Lung (tissue), 12 donors: ENCODE results near the gene CEBPE. TPM values are rescaled to one million over a fixed set of nuclear protein-coding genes. Genes with fewer than 3 reads are reported as not detected.

Experiments used
- ATAC-seq: fragments of 200-7000 bp; cut with Tn5 transposase; one replicate; pipeline ENCODE4 v1.9.1; 2020; ENCODE audit warnings: moderate number of reproducible peaks; ENCODE audit not compliant: insufficient read depth, low FRiP score
- DNase-seq, 3 donors: peaks; one replicate each; pipeline ENCODE4 v3.0.0-alpha.2; 2013 to 2017
- H3K27ac ChIP-seq, 2 donors: one replicate each; pipeline ENCODE4 v1.5.1; 2013; ENCODE audit warnings: mild to moderate bottlenecking in 2 of 2, moderate library complexity in 2 of 2, control low read depth in 1 of 2, inconsistent platforms in 1 of 2, low read depth in 1 of 2, low read length in 1 of 2
- H3K27me3 ChIP-seq, 3 donors: one replicate each; pipeline ENCODE4 v1.5.1; 2013; ENCODE audit warnings: low read length in 2 of 3; ENCODE audit not compliant: control insufficient read depth in 3 of 3, insufficient read depth in 3 of 3
- H3K36me3 ChIP-seq, 4 donors: one replicate each; pipeline ENCODE4 v1.5.1; 2013; ENCODE audit warnings: low read length in 4 of 4, mild to moderate bottlenecking in 1 of 4, moderate library complexity in 1 of 4; ENCODE audit not compliant: control insufficient read depth in 4 of 4, insufficient read depth in 4 of 4
- H3K4me1 ChIP-seq, 5 donors: one replicate each; pipeline ENCODE4 v1.5.1; 2013; ENCODE audit warnings: low read length in 5 of 5, mild to moderate bottlenecking in 2 of 5, moderate library complexity in 1 of 5; ENCODE audit not compliant: control insufficient read depth in 5 of 5, insufficient read depth in 5 of 5
- H3K4me3 ChIP-seq: one replicate; pipeline ENCODE4 v1.5.1; 2013; ENCODE audit warnings: mild to moderate bottlenecking, control low read depth, moderate library complexity
- H3K9ac ChIP-seq, 2 donors: one replicate each; pipeline ENCODE4 v1.5.1; 2013; ENCODE audit warnings: low read length in 2 of 2, control low read depth in 1 of 2; ENCODE audit not compliant: insufficient read depth in 1 of 2
- H3K9me3 ChIP-seq, 4 donors: one replicate each; pipeline ENCODE4 v1.5.1; 2013; ENCODE audit warnings: low read length in 3 of 4, mild to moderate bottlenecking in 1 of 4, moderate library complexity in 1 of 4; ENCODE audit not compliant: control insufficient read depth in 4 of 4, insufficient read depth in 3 of 4
- WGBS, 2 donors: extraction: QIAGEN DNeasy Blood & Tissue Kit; methylation state at CpG; one replicate each; pipeline ENCODE4 v1.1.7; 2013; 5-methylcytosine and 5-hydroxymethylcytosine counted together
- polyA plus RNA-seq, 2 donors: library from polyadenylated mRNA; stranded (reverse); fragments of 200-250 nt; gene quantifications; one replicate each; pipeline ENCODE4 v1.2.1, GENCODE V29; 2013
- total RNA-seq, 2 donors: library from RNA; depleted of rRNA in 1 of 2; stranded (reverse); fragments of >200 nt in 1 of 2; gene quantifications; one replicate each; pipeline ENCODE4 v1.2.1, GENCODE V29; 2014 to 2021
- TF ChIP-seq, protein P1 (sequence below): IDR thresholded peaks from 2 replicates; pipeline ENCODE4 v1.5.1; 2012; ENCODE audit warnings: mild to moderate bottlenecking; ENCODE audit errors: control extremely low read depth, extremely low read depth
- donor health status: control.
- donor health status: control.
- donor health status: Bipolar disorder and iron deficiency.
- donor health status: healthy.
- donor health status: DM: yes; HTN: yes; CAD: no.

The CEBPE gene
- total and polyA plus RNA-seq, 4 donors: 0.16 to 3.5 (median 0.67) TPM; not detected in 1

DNA sequence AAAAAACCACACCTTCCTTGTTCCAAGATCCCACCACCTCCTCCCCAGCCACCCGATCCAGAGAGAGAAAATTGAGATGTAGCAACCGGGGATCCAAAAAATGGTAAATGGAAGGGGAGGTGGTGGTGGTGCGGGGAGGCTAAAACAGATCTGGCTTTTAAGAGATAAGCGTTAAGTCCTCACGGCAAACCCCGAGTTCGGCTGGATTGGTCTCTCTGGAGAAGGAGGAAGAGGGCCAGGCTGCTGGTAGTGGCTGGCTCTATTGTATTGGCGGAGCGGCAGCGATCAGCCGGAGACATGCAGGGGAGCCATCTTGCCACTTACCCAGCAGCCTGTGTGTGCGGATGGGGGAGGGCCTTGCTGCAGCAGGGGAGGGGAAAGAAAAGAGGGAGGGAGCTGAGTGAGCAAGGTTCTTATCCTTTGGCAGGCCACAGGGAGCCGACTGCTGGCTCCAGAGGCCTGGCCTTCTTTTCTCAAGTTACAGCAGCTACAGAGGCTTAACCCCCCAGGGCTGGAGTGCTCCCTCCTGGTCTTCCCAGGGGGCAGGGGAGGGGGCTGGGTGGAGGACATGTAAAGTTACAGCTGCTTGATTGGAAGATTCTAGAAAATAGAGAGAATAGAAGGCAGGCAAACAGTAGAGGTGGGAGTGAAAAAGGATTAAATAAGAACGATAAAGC is 47.7 kb downstream of the CEBPE start:
- Histone ChIP-seq H3K4me1 (peaks cover 0 to 36% (median 15%) of the 10 kb centered on the region in 5 donors), H3K36me3 (peaks cover 19 to 50% (median 41%) of the 10 kb centered on the region in 4 donors), H3K9me3 (no peaks in the 10 kb centered on the region), H3K4me3 (peak overlapping the region; percentile 64), H3K9ac (peak overlapping the region; percentile 29 to 88), H3K27me3 (no peaks in the 10 kb centered on the region), H3K27ac (peak overlapping the region; percentile 58 to 64)
- TF ChIP-seq, protein P1, sequence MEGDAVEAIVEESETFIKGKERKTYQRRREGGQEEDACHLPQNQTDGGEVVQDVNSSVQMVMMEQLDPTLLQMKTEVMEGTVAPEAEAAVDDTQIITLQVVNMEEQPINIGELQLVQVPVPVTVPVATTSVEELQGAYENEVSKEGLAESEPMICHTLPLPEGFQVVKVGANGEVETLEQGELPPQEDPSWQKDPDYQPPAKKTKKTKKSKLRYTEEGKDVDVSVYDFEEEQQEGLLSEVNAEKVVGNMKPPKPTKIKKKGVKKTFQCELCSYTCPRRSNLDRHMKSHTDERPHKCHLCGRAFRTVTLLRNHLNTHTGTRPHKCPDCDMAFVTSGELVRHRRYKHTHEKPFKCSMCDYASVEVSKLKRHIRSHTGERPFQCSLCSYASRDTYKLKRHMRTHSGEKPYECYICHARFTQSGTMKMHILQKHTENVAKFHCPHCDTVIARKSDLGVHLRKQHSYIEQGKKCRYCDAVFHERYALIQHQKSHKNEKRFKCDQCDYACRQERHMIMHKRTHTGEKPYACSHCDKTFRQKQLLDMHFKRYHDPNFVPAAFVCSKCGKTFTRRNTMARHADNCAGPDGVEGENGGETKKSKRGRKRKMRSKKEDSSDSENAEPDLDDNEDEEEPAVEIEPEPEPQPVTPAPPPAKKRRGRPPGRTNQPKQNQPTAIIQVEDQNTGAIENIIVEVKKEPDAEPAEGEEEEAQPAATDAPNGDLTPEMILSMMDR: no peak
- DNase-seq (peak; percentile 92 to 97 (median 95)), ATAC-seq (peak; percentile 87)
- WGBS, 2 donors: 2 to 3% methylated on average over 14 of the region's 14 CpGs

DNA sequence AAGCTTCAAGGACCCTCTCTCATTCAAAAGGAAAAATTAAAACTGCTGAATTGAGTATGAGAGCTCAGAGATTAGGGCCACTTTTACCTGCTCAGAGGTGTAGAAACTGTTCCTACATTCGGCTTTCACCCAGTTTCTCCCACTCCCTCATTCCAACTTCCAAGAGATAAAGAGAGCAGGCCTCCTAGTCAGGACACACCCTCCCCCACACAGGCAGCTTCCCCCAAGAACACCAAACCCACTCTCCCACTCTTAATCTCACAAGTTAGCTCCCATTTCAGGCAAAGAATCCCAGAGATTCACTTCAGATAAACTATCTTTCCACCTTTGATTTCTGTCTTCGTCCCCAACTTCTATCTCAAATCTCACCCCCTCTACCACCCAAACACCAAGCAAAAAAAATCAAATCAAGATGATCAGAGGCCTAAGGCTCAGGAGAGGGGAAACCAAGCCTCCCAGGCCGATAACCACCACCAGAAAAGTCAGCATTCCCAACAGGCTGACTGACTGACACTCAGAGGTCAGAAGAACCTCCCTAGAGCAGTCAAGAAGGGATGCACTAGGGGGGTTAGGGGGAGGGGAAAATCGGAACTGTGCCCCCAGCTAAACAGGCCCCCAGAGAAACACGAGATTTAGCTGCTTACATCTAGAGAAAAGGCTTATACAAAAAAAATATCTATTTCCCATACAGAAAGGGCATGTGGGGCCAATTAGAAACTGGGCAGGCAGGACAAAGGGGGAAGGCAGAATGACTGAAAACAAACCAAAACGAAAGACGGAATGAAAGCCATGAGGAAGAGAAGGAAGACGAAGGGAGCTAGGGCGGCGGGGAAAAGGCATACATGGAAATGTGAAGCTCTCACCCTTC is 48.6 kb downstream of the CEBPE start:
- peak overlapping the region in 1 of 2 donors; percentile 58 for H3K27ac ChIP-seq
- peaks cover 0 to 36% (median 15%) of the 10 kb centered on the region in 5 donors for H3K4me1 ChIP-seq
- peak overlapping the region; percentile 12 for H3K4me3 ChIP-seq
- H3K36me3 ChIP-seq: peaks cover 18 to 51% (median 39%) of the 10 kb centered on the region in 4 donors
- ATAC-seq (no peak), DNase-seq (no peak)
- 18 to 20% methylated on average over 10 of the region's 10 CpGs for WGBS, 2 donors
- TF ChIP-seq, protein P1: no peak
- H3K27me3 ChIP-seq: no peaks in the 10 kb centered on the region
- H3K9ac ChIP-seq: peak overlapping the region; percentile 29 to 88
- no peaks in the 10 kb centered on the region for H3K9me3 ChIP-seq

DNA sequence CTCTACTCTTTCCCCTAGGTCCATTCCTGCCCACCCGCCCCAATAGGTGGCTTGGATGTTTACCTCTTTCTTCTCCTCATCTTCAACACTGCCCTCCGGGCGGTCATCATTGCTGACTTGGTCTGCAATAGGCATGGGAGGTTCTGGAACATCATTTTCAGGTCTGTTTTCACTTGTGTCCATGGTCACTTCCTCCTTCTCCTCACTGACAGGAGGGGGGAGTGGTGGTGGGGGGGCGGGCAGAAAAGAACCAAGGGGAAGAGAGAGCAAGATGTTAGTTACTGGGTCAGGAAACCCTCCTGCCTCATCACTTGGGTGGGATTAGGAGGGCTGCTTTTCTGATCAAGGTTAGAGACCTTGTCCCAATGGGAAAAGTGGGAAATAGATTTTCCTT is 49.6 kb downstream of the CEBPE start:
- no peak overlapping the region for H3K4me3 ChIP-seq
- peaks cover 0 to 36% (median 15%) of the 10 kb centered on the region in 5 donors for H3K4me1 ChIP-seq
- peaks cover 14 to 44% (median 35%) of the 10 kb centered on the region in 4 donors for H3K36me3 ChIP-seq
- ATAC-seq (no peak), DNase-seq (no peak)
- WGBS, 2 donors: 71 to 87% methylated on average over 4 of the region's 4 CpGs
- no peaks in the 10 kb centered on the region for H3K9me3 ChIP-seq
- TF ChIP-seq, protein P1: no peak
- H3K9ac ChIP-seq: no peak overlapping the region
- H3K27ac ChIP-seq: peak overlapping the region in 1 of 2 donors; percentile 21
- H3K27me3 ChIP-seq: no peaks in the 10 kb centered on the region
